GM21390 (cell line): ENCODE measurements around the gene GFY.
"Not testable (repeated sequence)": the region's sequence is repeated elsewhere in the genome, so short reads cannot be mapped to it uniquely, and the experiment has no call there.

ENCODE experiments used
- ATAC-seq: cut with Tn5 transposase; IDR thresholded peaks from one replicate; pipeline ENCODE4 v1.9.1; 2021; ENCODE audit not compliant: unreplicated experiment

GFY gene

DNA sequence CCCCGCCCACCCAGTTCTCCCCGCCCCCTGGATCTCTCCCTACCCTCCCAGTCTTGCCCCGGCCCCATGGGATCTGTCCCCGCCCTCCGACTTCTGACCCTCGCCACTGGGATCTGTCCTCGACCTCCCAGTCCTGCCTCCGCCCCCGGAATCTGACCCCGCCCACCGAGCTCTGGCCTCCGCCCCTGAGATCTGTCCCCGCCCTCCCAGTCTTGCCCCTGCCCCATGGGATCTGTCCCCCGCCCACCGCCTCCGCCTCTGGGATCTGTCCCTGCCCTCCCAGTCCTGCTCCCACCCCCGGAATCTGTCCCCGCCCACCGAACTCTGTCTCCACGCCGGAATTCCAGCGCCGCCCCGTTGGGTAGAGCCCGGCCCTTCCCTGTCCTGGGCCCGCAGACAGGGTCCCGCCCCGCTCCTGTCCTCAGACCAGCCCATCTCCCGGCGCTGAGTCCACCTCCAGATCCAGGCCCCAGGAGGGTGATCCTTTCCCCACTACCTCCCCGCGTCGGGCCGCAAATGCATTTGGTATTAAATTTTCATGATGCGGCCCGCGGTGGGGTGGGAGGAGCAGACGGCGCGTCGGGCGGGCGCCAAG, 17.7 kb downstream of the GFY start:
- ATAC-seq: peak; percentile 15

DNA sequence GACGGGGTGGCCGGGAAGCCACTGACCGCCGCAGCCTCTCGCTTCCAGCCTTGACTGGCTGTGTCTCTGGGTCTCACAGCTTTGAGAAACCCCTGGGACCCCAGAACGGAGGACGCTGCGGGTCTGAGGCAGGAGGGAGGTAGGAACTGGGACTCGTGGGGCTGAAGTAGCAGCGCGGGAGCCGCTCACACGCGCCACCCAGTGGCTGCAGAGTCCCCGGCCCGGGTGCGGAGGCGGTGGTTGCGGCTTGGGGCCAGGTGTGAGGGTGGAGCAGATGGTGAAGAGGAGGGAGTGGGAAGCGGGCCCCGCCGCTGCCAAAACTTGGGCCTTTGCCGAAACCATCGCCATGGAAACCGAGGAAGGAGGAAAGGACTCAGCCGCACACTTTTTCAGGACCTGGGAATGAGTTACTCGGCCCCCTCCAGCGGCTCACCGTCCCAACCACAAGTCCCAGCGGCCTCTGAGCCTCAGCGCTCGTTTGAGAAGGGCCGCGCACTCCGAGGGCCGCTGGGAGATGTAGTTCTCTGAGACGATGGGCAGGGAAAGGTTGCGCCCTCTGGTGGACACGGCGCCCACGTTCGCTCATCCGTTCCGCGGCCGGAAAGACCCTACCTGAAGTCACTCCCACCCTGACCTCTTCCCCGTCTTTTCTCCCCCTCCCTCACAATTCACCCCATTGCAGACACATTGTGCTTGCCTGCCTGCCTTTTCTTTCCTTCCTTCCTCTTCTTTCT, 18.3 kb downstream of the GFY start:
- ATAC-seq: peak; percentile 66

DNA sequence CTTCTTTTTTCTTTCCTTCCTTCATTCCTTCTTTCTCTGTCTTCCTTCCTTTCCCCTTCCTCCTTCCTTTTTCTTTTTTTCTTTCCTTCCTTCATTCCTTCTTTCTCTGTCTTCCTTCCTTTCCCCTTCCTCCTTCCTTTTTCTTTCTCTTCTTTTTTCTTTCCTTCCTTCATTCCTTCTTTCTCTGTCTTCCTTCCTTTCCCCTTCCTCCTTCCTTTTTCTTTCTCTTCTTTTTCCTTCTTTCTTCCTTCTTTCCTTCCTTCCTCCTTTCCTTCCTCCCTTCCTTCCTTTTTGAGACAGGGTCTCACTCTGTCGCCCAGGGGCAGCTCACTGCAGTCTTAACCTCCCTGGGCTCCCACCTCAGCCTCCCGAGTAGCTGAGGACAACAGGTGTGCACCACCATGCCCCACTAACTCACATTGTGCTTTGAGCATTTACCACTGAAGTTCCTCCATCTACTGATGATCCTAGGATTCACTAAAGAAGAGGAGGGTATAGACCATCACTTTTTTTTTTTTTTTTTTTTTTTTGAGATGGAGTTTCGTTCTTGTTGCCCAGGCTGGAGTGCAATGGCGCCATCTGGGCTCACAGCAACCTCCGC, 19.0 kb downstream of the GFY start:
- not testable (repeated sequence) for ATAC-seq

DNA sequence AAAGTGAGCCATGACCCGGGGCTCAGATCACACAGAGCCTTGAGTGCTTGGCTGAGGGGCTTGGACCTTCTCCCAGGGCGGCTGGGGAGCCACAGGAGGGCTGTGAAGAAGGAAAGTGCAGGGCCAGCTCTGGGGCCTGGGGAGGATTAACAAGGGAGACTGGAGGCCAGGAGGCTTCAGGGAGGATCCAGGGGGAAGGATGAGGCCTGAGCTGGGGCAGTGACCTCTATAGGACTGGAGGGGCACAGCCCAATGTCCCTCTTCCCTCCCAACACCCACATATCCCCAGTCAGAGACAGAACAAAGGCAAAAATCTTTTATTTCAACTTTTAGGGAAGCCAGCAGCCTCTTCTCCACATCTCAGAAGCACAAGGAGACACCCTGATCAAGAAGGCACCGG, 20.8 kb downstream of the GFY start:
- ATAC-seq: no peak

DNA sequence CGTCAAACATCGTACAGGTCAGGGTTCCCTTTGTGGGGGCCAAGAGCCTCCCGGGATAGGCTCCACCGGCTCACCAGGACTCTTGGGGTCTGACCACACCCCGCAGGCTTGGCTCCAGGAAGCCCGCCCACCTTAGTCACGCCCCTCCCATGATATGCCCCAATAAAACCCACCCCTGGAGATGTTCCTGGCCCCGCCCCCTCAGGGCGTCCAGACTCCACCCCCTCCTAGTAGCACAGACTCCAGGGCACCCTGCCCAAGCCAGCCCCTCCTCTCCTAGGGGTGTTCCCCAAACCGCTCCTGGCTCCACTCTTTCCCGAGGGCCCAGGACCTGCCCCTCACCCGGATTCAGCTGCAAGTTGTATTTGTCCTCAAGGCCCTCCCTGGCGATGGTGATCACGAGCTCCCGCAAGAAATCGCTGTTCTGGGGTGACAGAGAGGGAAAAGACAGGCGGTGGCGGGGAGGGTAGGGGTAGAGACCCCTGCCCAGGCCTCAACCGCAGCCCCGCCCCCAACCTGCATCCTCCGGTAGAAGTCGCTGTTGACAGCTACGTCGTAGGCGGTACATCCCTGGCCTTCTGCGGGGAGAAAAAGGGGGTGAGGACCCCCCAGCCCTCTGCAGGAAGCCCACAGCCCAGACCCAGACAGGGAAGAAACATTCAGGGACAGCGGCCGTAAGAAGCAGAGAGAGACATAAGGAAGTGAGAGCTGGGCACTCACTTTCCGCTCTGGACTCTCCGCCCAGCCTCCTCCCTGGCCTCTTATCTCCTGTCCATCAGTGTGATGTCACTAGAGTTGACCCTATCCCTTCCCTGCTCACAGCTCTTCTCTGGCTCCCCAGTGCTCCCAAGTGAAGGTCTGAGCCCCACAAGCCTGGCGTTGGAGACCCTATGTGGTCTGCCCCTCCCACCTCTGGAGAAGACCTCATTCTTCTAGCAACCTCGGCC, 22.6 kb downstream of the GFY start:
- no peak for ATAC-seq

DNA sequence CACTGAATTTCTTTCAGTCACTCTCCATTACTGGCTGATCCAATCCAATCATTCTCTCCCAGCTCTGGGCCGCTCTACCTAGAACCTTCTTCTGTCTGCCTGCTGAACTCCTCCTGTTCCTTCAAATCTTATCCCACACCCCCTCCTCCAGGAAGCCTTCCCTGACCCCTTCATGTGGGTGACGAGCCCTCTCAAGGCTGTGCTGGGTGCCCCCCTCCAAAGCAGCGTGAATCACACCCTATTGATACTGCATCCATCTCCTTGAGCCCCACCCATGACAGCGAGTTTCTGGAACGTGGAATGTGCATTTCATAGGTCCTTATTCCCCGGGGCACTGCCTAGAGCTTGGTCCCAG, 23.2 kb downstream of the GFY start:
- ATAC-seq: no peak

DNA sequence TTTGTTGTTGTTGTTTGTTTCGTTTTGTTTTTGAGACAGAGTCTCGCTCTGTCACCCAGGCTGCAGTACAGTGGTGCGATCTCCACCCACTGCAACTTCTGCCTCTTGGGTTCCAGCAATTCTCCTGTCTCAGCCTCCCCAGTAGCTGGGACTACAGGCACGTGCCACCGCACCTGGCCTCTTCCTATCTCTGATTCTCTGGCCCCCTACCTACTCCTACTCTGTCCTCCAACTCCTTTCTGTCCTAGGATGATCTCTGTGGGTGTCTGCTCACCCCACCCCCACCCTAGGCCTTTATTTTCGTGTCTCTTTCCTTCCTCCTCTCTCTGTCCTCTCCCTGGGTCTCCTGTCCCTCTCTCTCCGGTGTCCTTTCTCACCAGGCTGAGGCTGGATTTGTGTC, 25.2 kb downstream of the GFY start:
- no peak for ATAC-seq

DNA sequence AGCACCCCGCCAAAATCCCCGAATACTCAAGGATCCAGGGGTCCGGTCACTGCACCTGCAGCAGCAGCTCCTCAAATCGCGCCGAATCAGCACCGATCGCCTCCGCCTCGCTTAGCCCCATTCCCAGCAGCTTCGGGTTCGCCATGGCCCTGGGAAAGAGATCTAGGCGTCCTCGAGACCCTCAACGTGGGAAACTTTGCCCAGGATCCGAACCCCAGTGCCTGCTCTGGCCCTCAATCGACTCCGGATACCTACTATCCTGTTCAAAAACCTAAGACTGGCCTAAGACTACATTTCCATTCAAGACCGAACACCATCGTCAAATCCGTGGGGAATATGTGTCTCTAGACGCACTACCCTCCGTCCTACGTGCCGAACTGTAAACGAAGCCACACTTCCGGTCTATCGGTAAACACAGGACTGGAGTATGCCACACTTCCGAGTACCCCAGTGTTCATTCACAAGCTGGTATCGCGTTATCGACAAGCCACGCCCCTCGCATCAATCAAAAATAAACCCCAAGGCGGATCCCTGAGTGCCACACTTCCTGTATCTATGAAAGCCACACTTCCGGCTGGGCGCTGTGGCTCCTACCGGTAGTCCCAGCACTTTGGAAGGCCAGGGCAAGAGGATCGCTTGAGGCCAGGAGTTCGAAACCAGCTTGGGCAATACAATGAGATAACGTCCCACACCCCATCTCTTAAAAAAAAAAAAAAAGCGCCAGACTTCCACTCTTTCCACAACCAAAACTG, 26.4 kb downstream of the GFY start, which contains the start of gene PIH1D1:
Gene PIH1D1, minus strand, starts transcription at position 385 of the 752 bp plus-strand sequence. Its CDS starts 240 bp downstream, at position 145.
- ATAC-seq: peak; percentile 57

DNA sequence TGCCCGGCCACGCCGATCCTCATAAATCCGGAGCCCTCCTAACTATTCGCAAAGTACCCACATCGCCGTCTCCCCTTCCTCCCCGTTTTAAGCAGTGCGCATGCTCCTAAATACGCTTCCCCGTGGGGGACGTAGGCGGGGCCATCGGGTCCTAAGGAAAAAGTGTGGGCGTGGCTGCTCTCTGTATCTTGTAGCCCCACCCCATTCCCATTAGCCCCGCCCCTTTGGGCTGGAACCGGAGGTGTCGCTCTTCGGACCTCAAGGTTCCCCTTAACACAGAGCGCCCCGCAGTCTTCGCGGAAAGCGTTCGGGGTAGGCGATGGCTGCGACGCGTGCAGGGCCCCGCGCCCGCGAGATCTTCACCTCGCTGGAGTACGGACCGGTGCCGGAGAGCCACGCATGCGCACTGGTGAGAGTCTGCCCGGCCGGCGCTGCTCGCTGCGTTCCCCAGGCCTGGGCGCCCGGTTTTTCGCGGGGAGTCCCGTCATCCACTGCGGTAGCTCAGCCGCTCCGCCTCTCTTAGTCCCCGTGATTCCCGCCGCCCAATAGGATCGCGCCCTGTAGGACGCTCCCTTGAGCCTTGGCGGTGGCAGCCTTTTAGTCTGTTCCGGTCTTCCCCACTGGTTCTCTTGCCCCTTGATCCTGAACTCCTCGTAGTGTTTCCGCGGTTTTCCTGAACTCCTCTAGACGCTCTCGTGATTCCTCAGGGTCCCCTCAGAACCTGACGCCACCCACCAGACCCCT, 28.0 kb downstream of the GFY start, which contains the start of gene ALDH16A1:
Gene ALDH16A1, plus strand, starts transcription at position 213 of the 744 bp plus-strand sequence. Its CDS starts 107 bp downstream, at position 320.
- peak; percentile 77 for ATAC-seq

DNA sequence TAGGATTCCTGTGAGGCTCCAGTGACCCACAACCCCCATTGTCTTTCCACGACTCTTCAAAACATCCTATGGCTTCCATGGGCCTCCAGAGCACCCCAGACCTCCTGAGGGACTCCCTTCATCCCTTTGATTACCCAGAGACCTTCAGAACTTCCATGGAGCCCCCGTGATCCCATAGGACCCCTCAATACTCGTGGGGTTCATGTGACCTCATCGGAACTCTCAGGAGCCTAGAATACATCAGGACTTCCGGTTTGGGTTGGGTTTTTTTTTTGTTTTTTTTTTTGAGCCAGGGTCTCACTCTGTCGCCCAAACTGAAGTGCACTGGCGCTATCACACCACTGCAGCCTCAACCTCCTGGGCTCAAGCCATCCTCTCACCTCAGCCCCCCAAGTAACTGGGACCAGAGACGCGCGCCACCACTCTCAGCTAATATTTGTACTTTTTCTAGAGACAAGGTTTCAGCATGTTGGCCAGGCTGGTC, 28.6 kb downstream of the GFY start:
- ATAC-seq: no peak

DNA sequence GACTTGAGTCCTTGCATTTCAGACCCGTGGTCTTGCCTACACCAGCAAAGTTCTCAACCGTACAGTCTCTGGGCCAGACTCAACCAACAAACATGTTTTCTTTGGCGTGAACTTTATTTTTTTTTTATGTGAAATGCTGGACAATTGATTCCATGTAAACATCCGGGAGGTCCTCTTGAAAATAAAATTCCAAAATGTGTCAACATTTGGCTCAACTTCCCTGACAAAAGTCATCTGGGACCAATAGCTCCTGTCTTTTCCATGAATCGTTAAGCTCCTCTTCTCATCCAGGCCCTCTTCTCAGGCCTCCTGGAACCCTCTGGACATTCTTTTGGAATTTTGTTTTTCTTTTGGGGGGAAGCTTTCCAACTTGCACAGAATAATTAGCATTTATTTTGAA, 30.6 kb downstream of the GFY start:
- ATAC-seq: no peak

DNA sequence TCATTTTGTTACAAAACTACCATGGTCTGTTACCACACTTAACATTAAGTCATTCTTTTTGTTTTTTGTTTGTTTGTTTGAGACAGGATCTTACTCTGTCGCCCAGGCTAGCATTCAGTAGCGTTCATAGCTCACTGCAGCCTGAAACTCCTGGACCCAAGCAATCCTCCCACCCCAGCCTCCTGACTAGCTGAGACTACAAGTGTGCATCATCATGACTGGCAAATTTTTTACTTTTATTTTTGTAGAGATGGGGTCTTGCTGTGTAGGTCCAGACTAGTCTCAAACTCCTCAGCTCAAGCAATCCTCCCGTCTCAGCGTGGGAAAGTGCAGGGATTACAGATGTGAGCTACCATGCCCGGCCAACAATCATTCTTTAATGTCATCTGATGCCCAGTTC, 31.1 kb downstream of the GFY start:
- no peak for ATAC-seq

DNA sequence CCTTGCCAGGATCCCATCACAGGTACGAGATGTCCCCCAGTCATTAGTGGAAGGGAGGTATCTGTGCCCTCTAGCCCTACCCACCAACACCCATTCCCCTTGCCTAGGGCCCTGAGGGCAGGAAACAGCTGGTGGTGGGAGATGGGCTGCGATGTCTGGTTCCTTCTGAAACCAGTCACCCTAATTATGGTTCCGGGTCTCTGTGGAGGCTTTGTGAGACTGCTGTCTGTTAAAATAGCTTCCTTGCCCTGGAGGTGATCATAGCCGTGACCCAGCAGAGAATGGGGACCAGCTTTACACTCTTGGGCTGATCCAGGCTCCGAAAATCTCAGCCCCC, 33.3 kb downstream of the GFY start:
- no peak for ATAC-seq

DNA sequence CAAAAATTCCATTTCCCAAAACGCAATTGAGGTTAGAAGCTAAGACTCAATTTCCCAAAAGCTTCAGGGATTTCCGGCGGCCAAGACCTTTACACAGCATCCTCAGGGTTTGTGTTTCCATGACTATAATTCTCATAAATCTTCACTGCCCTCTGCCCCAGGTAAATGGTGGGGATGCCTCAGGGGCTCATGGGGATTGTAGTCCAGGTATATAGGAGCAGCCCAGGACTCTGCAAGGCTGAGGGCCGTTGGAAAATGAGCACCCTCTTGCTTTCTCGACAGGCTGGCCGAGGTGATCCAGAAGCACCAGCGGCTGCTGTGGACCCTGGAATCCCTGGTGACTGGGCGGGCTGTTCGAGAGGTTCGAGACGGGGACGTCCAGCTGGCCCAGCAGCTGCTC, 34.2 kb downstream of the GFY start:
- ATAC-seq: no peak

DNA sequence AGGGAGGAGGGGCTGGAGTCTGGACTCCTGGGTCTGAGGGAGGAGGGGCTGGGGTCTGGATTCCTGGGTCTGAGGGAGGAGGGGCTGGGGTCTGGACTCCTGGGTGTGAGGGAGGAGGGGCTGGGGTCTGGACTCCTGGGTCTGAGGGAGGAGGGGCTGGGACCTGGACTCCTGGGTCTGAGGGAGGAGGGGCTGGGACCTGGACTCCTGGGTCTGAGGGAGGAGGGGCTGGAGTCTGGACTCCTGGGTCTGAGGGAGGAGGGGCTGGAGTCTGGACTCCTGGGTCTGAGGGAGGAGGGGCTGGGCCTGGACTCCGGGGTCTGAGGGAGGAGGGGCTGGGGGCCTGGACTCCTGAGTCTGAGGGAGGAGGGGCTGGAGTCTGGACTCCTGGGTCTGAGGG, 35.9 kb downstream of the GFY start:
- not testable (repeated sequence) for ATAC-seq

DNA sequence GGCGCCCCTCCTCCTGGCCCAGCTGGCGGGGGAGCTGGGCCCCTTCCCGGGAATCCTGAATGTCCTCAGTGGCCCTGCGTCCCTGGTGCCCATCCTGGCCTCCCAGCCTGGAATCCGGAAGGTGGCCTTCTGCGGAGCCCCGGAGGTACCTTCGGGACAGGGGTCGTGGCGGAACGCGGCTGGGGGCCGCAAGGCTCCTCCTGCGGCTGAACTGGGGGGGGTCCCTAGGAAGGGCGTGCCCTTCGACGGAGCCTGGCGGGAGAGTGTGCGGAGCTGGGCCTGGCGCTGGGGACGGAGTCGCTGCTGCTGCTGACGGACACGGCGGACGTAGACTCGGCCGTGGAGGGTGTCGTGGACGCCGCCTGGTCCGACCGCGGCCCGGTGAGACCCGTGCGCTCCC, 36.5 kb downstream of the GFY start:
- ATAC-seq: no peak

DNA sequence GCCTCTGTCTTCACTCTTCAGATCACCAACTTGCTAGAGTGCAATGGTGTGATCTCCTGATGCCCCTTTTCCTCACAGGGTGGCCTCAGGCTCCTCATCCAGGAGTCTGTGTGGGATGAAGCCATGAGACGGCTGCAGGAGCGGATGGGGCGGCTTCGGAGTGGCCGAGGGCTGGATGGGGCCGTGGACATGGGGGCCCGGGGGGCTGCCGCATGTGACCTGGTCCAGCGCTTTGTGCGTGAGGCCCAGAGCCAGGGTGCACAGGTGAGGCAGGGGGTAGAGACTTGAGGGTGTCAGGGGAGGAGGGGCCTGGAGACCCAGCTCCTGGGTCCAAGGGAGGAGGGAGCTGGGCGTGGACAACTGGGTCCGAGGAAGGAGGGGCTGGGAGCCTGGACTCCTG, 37.3 kb downstream of the GFY start:
- no peak for ATAC-seq

DNA sequence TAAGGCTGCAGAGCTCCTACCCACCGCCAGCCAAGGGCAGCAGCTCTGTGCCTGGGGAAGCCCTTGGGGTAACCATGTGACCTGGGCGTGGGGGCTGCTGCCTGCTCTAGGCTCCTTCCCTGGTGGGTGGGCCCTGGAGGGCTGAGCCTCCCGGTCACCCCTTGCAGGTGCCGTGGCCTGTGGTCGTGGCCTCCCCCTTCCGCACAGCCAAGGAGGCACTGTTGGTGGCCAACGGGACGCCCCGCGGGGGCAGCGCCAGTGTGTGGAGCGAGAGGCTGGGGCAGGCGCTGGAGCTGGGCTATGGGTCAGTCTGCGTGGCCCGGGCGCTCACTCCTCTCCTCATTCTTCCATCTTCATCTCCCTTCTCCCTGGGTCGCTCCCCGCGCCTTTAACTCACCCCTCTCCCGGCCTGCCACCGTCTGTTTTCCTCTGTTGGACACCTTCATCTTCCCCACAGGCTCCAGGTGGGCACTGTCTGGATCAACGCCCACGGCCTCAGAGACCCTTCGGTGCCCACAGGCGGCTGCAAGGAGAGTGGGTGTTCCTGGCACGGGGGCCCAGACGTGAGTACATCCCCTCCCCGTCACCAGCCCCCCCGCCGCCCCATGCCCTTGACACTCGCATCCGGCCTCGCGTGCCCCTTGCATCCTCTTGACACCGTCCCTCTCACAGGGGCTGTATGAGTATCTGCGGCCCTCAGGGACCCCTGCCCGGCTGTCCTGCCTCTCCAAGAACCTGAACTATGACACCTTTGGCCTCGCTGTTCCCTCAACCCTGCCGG, 39.0 kb downstream of the GFY start:
- ATAC-seq: no peak

DNA sequence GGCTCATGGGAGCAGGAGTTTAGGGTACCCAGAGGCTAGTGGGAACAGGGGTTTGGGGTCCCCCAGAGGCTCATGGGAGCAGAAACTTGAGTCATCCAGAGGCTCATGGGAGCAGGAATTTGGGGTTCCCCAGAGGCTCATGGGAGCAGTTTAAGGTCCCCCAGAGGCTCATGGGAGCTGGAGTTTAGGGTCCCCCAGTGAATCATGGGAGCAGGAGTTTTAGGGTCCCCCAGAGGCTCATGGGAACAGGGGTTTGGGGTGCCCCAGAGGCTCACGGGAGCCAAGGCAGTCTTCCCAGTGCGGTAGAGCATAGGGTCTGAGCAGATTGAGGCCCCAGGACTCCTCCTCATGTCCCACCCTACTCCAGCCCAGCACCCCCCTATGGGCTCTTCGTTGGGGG, 40.2 kb downstream of the GFY start:
- no peak for ATAC-seq
